GM19240 (cell line): ENCODE data around the gene WFDC6.

Source experiments
- DNase-seq: peaks from one replicate; pipeline ENCODE4 v3.0.0; 2011; ENCODE audit warnings: low spot score; ENCODE audit not compliant: insufficient read length

WFDC6 gene

DNA sequence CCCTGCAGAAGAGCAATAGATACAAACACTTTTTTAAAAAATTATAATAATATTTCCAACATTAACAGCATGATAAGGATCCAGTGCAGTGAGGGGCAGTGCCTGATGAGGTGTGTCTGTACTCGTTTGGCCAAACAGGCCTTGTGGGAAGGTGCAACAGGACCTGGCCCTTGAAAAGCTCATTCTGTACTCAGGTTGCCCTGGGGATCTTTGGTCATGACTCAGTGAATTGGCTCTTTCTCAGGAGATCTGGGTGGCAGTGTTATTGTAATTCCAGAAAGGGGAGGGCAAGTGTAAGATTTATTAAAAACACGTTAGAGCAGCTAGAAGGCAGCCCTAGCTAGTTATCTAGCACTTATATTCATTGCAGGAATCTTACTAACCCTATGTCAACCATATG, 21.0 kb downstream of the WFDC6 start:
- no peak for DNase-seq

DNA sequence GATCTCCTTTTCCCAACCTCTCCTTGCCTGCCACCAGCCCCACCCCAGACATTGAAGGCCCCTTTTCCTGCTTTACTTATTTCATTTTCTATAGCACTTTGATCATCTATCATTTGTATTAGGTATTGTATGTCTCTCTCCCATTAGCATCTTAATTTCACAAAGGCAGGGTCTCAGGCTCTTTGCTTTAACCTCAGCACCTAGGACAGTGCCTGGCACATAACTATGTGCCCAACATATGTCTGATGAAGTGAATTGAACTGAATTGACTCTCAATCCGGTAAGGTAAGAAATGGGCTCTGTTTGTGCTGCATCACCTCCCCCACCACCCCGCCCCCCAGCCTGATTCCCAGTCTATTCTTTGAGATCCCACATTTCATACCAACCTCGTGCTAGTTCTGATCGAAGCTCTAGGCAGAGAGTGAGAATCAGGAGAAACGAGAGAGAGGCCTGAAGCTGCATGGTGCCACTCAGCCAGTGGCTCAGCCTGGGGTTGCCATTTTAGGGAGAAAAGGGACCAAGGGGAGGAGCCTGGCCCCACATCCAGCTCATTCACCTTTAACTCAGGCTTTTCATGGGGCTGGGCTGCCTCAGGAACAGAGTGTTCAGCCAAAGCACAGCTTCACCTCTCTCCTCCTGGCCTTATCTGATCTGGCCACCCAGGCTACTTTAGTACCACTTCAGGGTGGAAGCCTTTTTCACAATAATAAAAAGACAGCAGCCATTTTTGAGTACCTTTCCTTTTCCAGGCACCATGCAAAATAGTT, 24.0 kb downstream of the WFDC6 start, which contains the start of gene SPINT3:
Gene SPINT3, minus strand, starts transcription at position 476 of the 767 bp plus-strand sequence. Its CDS starts 14 bp downstream, at position 462.
- DNase-seq: no peak

DNA sequence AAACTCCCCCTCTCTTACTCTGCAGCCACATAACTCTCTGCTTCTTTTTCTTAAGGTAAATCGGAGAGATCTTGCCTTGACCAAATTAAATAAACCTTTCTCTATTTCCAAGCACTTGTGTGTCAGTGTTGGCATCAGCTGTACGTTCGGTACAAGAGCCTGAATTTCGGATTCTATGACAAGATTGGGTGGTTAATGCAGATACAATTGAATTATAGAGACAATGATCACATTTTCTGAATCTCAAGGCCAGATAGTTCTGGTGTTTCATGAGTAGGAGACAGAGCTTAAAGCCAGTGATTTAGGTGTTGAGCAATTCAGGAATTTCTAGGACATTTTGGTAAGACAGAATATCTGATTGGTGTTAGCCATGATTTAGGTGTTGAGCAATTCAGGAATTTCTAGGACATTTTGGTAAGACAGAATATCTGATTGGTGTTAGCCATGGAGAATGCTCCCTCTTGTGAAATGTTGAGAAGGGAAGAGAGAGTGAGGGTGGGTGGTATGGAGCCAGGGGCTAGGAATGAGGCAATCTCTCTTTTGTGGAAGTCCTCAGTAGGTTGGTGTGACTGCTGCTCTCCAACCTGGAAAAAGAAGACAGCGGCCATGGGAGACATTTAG, 28.9 kb downstream of the WFDC6 start:
- no peak for DNase-seq

DNA sequence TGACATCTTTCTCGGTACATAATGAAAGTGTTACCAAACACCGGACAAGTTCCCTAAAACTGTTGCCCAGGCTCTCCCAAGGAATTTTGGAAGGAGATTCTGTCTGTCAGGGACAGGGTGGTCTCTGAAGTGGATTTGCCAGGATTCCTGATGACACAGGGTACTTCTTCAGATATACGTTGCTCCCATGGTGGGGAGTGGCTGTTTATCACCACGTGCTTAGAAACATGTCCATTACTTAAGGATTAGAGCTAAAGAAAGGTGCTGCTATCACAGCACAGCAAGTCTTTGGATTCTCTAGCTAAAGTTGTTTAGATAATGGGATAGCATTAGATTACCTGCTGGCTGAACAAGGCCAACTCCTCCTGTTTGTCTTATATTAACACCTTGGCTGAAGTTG, 30.2 kb downstream of the WFDC6 start:
- DNase-seq: no peak

DNA sequence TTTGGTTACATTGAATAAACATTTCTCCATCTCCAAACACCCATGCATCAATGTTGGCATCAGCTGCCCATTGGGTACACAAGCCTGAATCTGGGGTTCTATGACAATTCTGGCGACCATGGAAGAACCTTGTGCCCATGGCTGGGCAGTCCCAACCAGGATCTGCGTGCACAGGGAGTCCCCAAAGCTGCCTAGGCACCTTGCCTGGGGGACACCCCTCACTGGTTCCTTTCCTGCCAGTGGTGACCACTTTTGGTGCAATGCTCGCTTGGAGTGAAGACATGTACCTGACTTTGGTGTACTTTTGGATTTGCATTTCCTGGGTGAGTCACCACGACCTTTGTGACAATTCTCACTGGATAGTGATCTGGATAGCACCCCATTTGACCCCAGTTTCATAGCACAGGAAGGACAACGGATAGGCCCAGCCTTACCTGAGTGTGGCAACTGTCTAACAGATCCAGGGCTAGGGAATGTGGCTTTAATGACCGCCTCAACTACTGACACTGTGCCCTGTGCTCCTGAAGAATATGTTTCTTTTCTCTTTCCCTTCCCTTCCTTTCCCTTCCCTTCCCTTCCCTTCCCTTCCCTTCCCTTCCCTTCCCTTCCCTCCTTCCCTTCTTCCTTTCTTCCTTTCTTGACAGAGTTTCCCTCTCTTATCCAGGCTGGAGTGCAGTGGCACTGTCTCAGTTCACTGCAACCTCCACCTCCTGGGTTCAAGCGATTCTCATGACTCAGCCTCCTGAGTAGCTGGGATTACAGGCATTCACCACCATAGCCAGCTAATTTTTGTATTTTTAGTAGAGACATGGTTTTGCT, 31.0 kb downstream of the WFDC6 start:
- DNase-seq: no peak

DNA sequence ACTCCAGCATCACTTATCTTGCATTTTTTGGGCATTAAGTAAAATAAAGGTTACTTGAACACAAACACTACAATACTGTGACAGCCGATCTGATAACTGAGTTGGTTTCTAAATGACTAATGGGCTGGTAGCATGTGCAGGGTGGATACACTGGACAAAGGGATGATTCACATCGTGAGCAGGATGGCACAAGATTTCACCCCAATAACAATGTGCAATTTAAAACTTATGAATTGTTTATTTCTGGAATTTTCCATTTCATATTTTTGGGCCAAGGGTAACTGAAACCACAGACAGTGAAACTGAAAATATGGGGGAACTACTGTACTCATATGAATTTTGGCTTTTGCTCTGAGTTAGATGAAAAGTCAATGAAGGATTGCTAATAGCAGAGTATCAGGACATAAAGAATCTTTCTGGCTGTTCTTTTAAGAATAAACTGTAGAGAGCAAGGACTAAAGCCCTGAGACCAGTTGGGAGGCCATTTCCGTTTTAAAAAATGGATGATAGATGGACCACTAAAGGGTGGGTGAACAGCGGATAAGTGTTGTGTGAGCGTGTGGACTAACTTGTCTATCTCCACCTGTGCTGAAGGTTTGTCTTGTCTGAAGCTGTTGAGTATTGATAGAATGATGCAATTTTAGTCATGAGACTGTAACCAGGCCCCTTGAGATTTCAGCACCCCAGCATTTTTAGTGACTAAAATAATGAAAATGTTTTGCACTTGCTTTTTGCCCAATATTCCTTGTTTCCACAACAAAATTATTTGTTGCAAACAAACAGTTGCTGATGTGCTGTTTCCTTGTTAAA, 32.1 kb downstream of the WFDC6 start:
- DNase-seq: no peak

DNA sequence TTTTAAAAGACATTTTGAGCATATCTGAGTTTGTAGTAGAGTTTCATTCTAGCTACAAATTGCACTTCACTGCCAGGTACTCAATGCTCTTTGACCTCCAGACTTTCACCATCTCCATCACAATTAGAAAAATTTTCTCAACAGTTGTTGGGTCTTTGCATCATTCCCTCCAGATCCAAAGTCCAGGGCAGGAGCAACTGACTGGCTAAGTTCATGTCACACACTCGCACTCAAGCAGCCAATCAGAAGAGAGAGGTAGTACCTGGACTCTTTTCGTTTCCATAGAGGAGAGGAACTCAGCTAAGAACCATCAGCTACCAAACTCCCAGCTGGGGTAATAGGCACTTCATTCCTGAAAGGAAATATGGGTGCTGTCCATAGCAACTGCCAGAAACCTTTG, 32.9 kb downstream of the WFDC6 start:
- DNase-seq: no peak

DNA sequence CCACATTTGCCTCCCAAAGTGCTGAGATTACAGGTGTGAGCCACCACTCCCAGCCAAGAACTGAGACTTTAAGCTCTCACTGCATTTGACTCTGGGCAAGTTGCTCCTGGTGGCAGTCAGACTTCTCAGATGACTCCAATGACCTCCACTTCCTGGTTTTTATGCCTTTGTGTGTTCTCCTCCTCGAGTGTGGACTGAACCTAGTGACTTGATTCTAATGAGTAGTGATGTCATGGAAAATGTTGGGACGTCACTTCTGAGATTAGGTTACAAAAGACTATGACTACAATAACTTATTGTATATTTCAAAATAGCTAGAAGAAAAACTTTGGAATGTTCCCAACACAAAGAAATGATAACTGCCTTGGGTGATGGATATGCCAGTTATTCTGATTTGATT, 35.9 kb downstream of the WFDC6 start:
- DNase-seq: no peak

DNA sequence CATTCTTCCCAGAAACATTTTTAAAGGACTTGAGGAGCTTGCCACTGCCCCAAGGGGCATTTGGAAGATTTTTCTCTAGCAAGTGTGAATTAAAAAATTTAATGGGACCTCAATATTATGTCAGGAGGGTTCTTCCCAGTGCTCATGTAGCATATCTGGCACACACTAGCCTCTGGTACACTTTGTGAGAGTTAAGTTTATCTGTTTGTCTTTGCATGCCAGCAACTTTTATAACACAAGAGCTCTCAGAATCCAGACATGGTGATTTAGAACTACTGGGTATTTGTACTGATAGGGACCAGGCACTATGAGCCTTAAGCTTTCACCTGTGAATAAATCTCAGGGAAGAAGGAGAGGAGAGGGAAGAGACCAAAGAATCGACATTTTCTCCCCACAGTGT, 36.7 kb downstream of the WFDC6 start:
- no peak for DNase-seq

DNA sequence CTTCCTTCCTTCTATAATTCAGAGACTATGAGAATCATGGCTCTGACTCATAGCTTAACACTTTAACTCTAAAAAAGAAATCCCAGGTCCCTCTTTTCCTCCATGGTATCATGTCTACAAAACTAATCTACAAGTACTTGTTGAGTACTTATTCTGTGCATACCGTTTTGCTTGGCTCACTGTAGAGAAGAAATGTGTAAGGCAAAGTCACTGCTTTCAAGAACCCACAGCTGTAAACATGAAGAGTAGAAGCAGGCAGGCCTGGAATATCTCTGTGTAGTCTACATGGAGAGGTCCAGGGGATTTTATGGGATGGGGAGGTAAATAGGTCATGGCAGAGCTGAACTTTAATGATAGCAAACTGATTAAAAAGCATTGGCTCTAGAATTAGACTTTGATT, 37.7 kb downstream of the WFDC6 start:
- DNase-seq: no peak

DNA sequence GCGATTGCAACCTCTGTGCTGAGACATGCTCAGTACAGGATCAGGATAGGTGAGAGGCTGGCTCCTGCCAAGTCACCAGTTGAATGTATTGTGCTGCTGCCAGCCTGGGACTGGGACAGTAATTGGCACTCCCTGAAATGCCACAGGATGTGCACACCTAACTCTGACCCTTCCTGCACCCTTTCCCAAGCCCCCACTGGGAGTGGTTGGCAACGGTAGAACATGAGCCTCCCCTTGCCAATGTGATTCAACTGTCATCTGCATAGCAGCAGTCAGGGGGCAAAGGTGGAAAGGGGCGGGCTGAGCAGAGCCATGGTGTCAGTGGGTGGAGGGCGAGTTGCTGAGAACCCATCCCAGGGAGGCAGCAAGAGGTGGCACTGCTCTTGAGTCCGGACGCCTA, 39.3 kb downstream of the WFDC6 start:
- no peak for DNase-seq

DNA sequence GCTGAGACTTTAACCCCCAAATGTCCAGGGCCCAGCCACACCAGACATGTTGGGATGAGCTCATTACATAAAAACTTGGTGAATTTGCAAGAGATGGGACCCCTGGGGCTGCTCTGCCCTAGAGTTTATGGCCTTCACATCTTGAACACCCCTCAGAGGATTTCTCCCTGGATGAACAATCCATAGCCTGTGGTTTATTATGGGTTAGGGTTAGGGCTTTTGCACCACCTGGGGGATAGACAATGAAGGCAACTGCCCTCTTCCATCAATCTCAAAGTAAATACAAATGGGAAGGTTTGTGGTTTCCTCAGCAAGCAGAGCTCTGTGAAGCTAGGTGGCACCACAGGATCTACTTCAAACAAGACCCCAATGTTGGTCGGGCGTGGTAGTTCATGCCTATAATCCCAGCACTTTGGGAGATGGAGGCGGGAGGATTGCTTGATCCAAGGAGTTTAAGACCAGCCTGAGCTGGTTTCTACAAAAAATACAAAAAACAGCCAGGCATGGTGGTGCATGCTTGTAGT, 41.2 kb downstream of the WFDC6 start:
- DNase-seq: no peak

DNA sequence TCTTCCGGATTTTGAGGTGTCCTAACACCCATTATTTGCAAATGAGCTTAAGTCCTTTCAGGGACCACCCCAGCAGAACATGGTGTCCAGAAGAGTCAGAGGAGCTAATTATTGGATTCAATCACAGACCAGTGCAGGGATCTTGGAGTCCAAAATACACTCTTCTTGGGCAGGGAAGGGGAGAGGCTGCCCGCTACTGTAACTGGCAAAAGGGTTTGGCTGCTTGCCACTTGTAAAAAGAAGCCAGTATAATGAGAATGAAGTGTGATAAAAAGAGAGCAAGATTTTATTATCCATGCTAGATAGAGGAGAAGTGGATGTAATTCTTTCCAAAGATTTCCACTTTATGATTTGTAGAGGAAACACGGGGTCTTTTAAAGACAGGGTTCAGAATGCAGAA, 43.1 kb downstream of the WFDC6 start:
- DNase-seq: no peak

DNA sequence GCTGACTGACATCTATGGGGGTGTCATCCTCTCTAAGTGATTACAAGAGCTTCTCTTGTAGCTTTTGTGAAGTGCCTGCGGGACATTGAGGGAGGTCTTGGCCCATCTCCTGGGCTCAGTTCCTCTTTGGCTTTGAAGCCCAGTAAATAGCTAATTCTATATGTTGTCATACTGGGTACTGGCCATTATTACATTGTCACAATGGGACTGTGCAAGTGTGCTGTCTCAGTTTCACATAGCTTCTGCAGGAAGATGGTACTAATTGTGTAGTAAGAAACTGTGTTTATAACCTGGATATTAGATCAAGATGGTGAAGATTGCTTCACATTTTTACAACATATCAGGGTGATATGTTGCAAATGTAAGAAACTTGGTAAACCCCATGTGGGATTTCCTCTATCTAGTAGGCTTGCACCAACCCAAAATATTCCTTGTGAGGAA, 43.8 kb downstream of the WFDC6 start:
- no peak for DNase-seq

DNA sequence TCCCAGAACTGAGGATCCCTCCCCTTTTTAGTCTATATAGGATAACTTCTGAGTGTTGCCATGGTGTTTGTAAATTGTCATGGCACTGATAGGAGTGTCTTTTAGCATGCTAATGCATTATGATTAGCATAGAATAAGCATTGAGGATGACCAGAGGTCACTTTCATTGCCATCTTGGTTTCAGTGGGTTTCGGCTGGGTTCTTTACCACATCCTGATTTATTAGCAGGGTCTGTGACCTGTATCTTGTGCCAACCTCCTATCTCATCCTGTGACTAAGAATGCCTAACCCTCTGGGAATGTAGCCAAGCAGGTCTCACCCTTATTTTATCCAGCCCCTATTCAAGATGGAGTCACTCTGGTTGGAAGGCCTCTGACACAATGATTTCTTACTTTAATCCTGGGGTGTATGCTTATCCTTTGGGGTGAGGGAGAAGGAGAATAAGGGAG, 50.2 kb downstream of the WFDC6 start:
- DNase-seq: no peak

DNA sequence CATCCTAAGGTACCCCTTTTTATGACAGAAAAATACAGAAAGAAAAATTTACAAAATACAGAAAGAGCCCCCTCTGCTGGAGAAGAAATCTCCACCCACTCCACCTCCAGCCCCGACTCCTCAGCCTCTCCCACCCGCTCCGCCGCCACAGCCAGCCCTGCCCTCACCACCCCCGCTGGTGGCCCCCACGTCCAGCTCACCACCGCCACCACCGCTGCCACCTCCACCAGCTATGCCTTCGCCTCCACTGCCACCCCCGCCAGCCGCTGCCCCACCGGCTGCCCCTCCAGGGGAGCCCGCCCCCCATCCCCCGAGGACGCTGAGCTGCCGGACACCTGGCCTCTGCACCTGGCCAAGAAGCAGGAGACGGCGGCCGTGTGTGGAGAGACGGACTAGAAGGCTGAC, 52.0 kb downstream of the WFDC6 start:
- DNase-seq: no peak

DNA sequence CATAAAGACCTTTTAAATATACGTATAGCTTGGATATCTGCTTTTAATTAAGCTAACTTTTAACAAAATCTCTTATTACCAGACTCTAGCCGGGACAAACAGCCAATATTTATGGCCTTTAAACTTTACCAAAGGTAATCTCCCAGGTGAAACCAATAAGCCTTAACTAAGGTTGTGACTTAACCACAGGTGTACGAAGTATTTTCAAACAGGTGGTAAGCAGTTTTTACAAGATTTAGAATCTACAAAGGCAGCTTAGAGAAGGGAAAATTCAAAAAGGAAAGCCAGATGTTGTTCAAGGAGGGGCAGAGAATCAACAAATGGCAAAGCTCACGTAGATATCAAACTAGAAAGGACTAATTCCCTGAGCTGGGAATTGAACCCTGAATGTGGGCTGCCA, 53.9 kb downstream of the WFDC6 start:
- no peak for DNase-seq

DNA sequence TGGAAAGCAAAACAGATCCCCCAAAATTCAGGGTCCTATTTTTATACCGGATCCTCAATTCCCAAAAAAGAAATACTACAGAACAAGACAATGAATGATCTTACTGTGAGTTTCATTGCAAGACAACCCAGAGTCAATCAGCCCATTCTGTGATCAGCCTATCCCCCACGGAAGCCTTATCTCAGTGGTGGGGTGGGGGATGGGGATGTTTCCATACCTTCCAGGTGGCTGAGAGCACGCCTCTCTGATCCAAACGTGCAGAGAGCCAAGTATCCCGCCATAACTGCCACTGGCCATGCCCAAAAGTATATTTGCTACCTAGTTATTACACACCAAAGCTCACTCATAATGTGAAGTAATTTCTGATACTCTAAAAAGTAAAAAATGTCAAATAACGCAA, 54.6 kb downstream of the WFDC6 start:
- no peak for DNase-seq
